Activated CD8-positive, alpha-beta memory T cell treated with anti-CD3 and anti-CD28 coated beads for 36 hours (primary cell): Measurements from ENCODE around the gene ANKRA2. TPM values are rescaled to one million over a fixed set of nuclear protein-coding genes. Genes with fewer than 3 reads are reported as not detected.

Experiments
- CTCF ChIA-PET: fragments of 350-600 bp; sonication (Branson Sonifier 250); formaldehyde crosslinking; loops from one replicate; lab custom pipeline; 2021; ENCODE audit warnings: antibody characterized with exemption; lab: Charles Lee
- POLR2A ChIA-PET: fragments of 350-600 bp; sonication (Branson Sonifier 250); formaldehyde crosslinking; loops from one replicate; lab custom pipeline; 2021; ENCODE audit warnings: antibody characterized with exemption; lab: Charles Lee
- total RNA-seq, 2 experiments: library from RNA; stranded (reverse); gene quantifications; one replicate each; pipeline ENCODE4 v1.2.3, GENCODE V29; 2021

The ANKRA2 gene
- 10 to 100 TPM; 15.2 to 16.4 TPM for total RNA-seq

- ChIA-PET POLR2A (interaction anchor here (0.6 to 1.4 kb wide), 2 partner anchors 67 to 1797 kb away, joined by 4 read pairs; partner anchors contain the start of gene BTF3), CTCF (interaction anchor here (0.9 to 1.3 kb wide), 2 partner anchors 11 to 26 kb away, joined by 3 read pairs; no protein-coding TSS in a partner anchor)
Observed at GRCh38 chr5:73565139-73565968, at the start of gene ANKRA2, which contains the start of gene UTP15. Gene ANKRA2 (minus strand): TSS chr5:73565639. CDS start chr5:73562881, 2,758 bp downstream. Gene UTP15 (plus strand): TSS chr5:73565743. CDS start chr5:73567345, 1,602 bp downstream.

GRCh38 chr5:73615085-73615484 lies 49.6 kb upstream of the ANKRA2 start:
- ChIA-PET CTCF (no interaction called here), POLR2A (no interaction called here)

GRCh38 chr5:73612799-73613198 lies 47.4 kb upstream of the ANKRA2 start:
- POLR2A ChIA-PET: no interaction called here
- CTCF ChIA-PET: no interaction called here

GRCh38 chr5:73607228-73607627 lies 41.8 kb upstream of the ANKRA2 start:
- ChIA-PET CTCF (no interaction called here), POLR2A (no interaction called here)

- ChIA-PET CTCF (no interaction called here), POLR2A (no interaction called here)
Observed at GRCh38 chr5:73606206-73606753, 40.8 kb upstream of the ANKRA2 start.

- ChIA-PET POLR2A (no interaction called here), CTCF (no interaction called here)
Observed at GRCh38 chr5:73605223-73606087, 40.0 kb upstream of the ANKRA2 start.

- CTCF ChIA-PET: interaction anchor here (0.6 kb wide), 1 partner anchor 20 kb away, joined by 3 read pairs; no protein-coding TSS in a partner anchor
- POLR2A ChIA-PET: no interaction called here
Observed at GRCh38 chr5:73603998-73604397, 38.6 kb upstream of the ANKRA2 start.

- ChIA-PET POLR2A (no interaction called here), CTCF (interaction anchor here (0.6 to 0.7 kb wide), 2 partner anchors 25 to 96 kb away, joined by 3 to 4 read pairs; no protein-coding TSS in a partner anchor)
Observed at GRCh38 chr5:73599380-73599779, 33.9 kb upstream of the ANKRA2 start.

- CTCF ChIA-PET: interaction anchor here (1.1 kb wide), 1 partner anchor 200 kb away, joined by 3 read pairs; no protein-coding TSS in a partner anchor
- POLR2A ChIA-PET: no interaction called here
Observed at GRCh38 chr5:73596705-73597328, 31.4 kb upstream of the ANKRA2 start.

- POLR2A ChIA-PET: no interaction called here
- CTCF ChIA-PET: interaction anchor here (3.8 kb wide), 1 partner anchor 200 kb away, joined by 28 read pairs; no protein-coding TSS in a partner anchor
Observed at GRCh38 chr5:73592551-73592950, 27.1 kb upstream of the ANKRA2 start.

- CTCF ChIA-PET: interaction anchor here (0.6 to 3.8 kb wide), 5 partner anchors 10 to 200 kb away, joined by 3 to 28 read pairs (median 7); no protein-coding TSS in a partner anchor
- POLR2A ChIA-PET: no interaction called here
Observed at GRCh38 chr5:73591698-73592501, 26.5 kb upstream of the ANKRA2 start.

GRCh38 chr5:73591102-73591695 lies 25.8 kb upstream of the ANKRA2 start:
- POLR2A ChIA-PET: no interaction called here
- CTCF ChIA-PET: interaction anchor here (0.6 to 3.8 kb wide), 7 partner anchors 10 to 204 kb away, joined by 3 to 28 read pairs (median 7); no protein-coding TSS in a partner anchor

- CTCF ChIA-PET: interaction anchor here (2.0 kb wide), 1 partner anchor 205 kb away, joined by 5 read pairs; no protein-coding TSS in a partner anchor
- POLR2A ChIA-PET: no interaction called here
Observed at GRCh38 chr5:73587923-73588322, 22.5 kb upstream of the ANKRA2 start.

- ChIA-PET POLR2A (no interaction called here), CTCF (interaction anchor here (1.8 kb wide), 1 partner anchor 9 kb away, joined by 7 read pairs; no protein-coding TSS in a partner anchor)
Observed at GRCh38 chr5:73582285-73583145, 17.1 kb upstream of the ANKRA2 start.

- ChIA-PET POLR2A (interaction anchor here (1.4 kb wide), 1 partner anchor 68 kb away, joined by 4 read pairs; the partner anchor contains the start of gene BTF3), CTCF (interaction anchor here (1.3 kb wide), 1 partner anchor 10 kb away, joined by 3 read pairs; no protein-coding TSS in a partner anchor)
Observed at GRCh38 chr5:73565969-73566547, 619 bp upstream of the ANKRA2 start.

GRCh38 chr5:73564675-73565074 lies 764 bp downstream of the ANKRA2 start:
- POLR2A ChIA-PET: interaction anchor here (0.7 kb wide), 1 partner anchor 1982 kb away, joined by 4 read pairs; no protein-coding TSS in a partner anchor
- CTCF ChIA-PET: interaction anchor here (0.9 kb wide), 1 partner anchor 26 kb away, joined by 3 read pairs; no protein-coding TSS in a partner anchor
